Measurements from ENCODE around the gene B4GALNT4.
"Not testable (repeated sequence)": the region's sequence is repeated elsewhere in the genome, so short reads cannot be mapped to it uniquely, and the experiment has no call there.

The B4GALNT4 gene

GRCh38 chr11:353179-353873, 16.0 kb upstream of the B4GALNT4 start:
- Histone ChIP-seq H3K4me1 (ENCODE audit: control insufficient read depth in 1 of 2, insufficient read depth in 2 of 2, low read length in 2 of 2) (peaks cover 9 to 11% of the 10 kb centered on the region in 2 donors), H3K27ac (ENCODE audit: low read length) (peak overlapping the region; percentile 52), H3K4me3 (ENCODE audit: low read depth in 1 of 2, low read length in 2 of 2) (peak overlapping the region in 1 of 2 donors; percentile 42), H3K9me3 (ENCODE audit: control insufficient read depth in 1 of 2, low read length in 2 of 2) (no peaks in the 10 kb centered on the region), H3K27me3 (ENCODE audit: low read depth, low read length) (no peaks in the 10 kb centered on the region), H3K36me3 (ENCODE audit: control insufficient read depth in 1 of 2, insufficient read depth in 2 of 2, low read length in 2 of 2) (peaks cover 0 to 5% of the 10 kb centered on the region in 2 donors)

GRCh38 chr11:355581-356458, 13.5 kb upstream of the B4GALNT4 start:
- peaks cover 0 to 1% of the 10 kb centered on the region in 2 donors for H3K9me3 ChIP-seq (ENCODE audit: control insufficient read depth in 1 of 2, low read length in 2 of 2)
- H3K27ac ChIP-seq (ENCODE audit: low read length), result peak overlapping the region; percentile 98
- peaks cover 0 to 5% of the 10 kb centered on the region in 2 donors for H3K36me3 ChIP-seq (ENCODE audit: control insufficient read depth in 1 of 2, insufficient read depth in 2 of 2, low read length in 2 of 2)
- peaks cover 11 to 12% of the 10 kb centered on the region in 2 donors for H3K4me1 ChIP-seq (ENCODE audit: control insufficient read depth in 1 of 2, insufficient read depth in 2 of 2, low read length in 2 of 2)
- peak overlapping the region; percentile 33 to 49 for H3K4me3 ChIP-seq (ENCODE audit: low read depth in 1 of 2, low read length in 2 of 2)
- peaks cover 3% of the 10 kb centered on the region for H3K27me3 ChIP-seq (ENCODE audit: low read depth, low read length)

GRCh38 chr11:356610-357009, 12.7 kb upstream of the B4GALNT4 start:
- Histone ChIP-seq H3K27ac (ENCODE audit: low read length) (no peak overlapping the region), H3K27me3 (ENCODE audit: low read depth, low read length) (peaks cover 3% of the 10 kb centered on the region), H3K36me3 (ENCODE audit: control insufficient read depth in 1 of 2, insufficient read depth in 2 of 2, low read length in 2 of 2) (peaks cover 0 to 5% of the 10 kb centered on the region in 2 donors), H3K4me3 (ENCODE audit: low read depth in 1 of 2, low read length in 2 of 2) (no peak overlapping the region), H3K4me1 (ENCODE audit: control insufficient read depth in 1 of 2, insufficient read depth in 2 of 2, low read length in 2 of 2) (peaks cover 11 to 12% of the 10 kb centered on the region in 2 donors), H3K9me3 (ENCODE audit: control insufficient read depth in 1 of 2, low read length in 2 of 2) (peaks cover 0 to 3% of the 10 kb centered on the region in 2 donors)

- Histone ChIP-seq H3K27me3 (ENCODE audit: low read depth, low read length) (peaks cover 3% of the 10 kb centered on the region), H3K27ac (ENCODE audit: low read length) (no peak overlapping the region), H3K9me3 (ENCODE audit: control insufficient read depth in 1 of 2, low read length in 2 of 2) (peaks cover 0 to 3% of the 10 kb centered on the region in 2 donors), H3K4me1 (ENCODE audit: control insufficient read depth in 1 of 2, insufficient read depth in 2 of 2, low read length in 2 of 2) (peaks cover 9 to 11% of the 10 kb centered on the region in 2 donors), H3K36me3 (ENCODE audit: control insufficient read depth in 1 of 2, insufficient read depth in 2 of 2, low read length in 2 of 2) (peaks cover 0 to 5% of the 10 kb centered on the region in 2 donors), H3K4me3 (ENCODE audit: low read depth in 1 of 2, low read length in 2 of 2) (no peak overlapping the region)
These were observed 11.7 kb upstream of the B4GALNT4 start for GRCh38 chr11:357582-357981.

GRCh38 chr11:358129-358800, 11.0 kb upstream of the B4GALNT4 start:
- Histone ChIP-seq H3K27me3 (ENCODE audit: low read depth, low read length) (peaks cover 3% of the 10 kb centered on the region), H3K4me3 (ENCODE audit: low read depth in 1 of 2, low read length in 2 of 2) (peak overlapping the region in 1 of 2 donors; percentile 31), H3K4me1 (ENCODE audit: control insufficient read depth in 1 of 2, insufficient read depth in 2 of 2, low read length in 2 of 2) (peaks cover 6 to 9% of the 10 kb centered on the region in 2 donors), H3K9me3 (ENCODE audit: control insufficient read depth in 1 of 2, low read length in 2 of 2) (peaks cover 0 to 3% of the 10 kb centered on the region in 2 donors), H3K36me3 (ENCODE audit: control insufficient read depth in 1 of 2, insufficient read depth in 2 of 2, low read length in 2 of 2) (peaks cover 0 to 5% of the 10 kb centered on the region in 2 donors), H3K27ac (ENCODE audit: low read length) (no peak overlapping the region)

- Histone ChIP-seq H3K4me1 (ENCODE audit: control insufficient read depth in 1 of 2, insufficient read depth in 2 of 2, low read length in 2 of 2) (peaks cover 6 to 9% of the 10 kb centered on the region in 2 donors), H3K9me3 (ENCODE audit: control insufficient read depth in 1 of 2, low read length in 2 of 2) (peaks cover 0 to 3% of the 10 kb centered on the region in 2 donors), H3K27me3 (ENCODE audit: low read depth, low read length) (peaks cover 3% of the 10 kb centered on the region), H3K4me3 (ENCODE audit: low read depth in 1 of 2, low read length in 2 of 2) (no peak overlapping the region), H3K27ac (ENCODE audit: low read length) (no peak overlapping the region), H3K36me3 (ENCODE audit: control insufficient read depth in 1 of 2, insufficient read depth in 2 of 2, low read length in 2 of 2) (peaks cover 0 to 5% of the 10 kb centered on the region in 2 donors)
These were observed 10.1 kb upstream of the B4GALNT4 start for GRCh38 chr11:359181-359714.

- Histone ChIP-seq H3K27me3 (ENCODE audit: low read depth, low read length) (peaks cover 3% of the 10 kb centered on the region), H3K4me1 (ENCODE audit: control insufficient read depth in 1 of 2, insufficient read depth in 2 of 2, low read length in 2 of 2) (peaks cover under 1 to 9% of the 10 kb centered on the region in 2 donors), H3K27ac (ENCODE audit: low read length) (no peak overlapping the region), H3K9me3 (ENCODE audit: control insufficient read depth in 1 of 2, low read length in 2 of 2) (peaks cover 0 to 3% of the 10 kb centered on the region in 2 donors), H3K36me3 (ENCODE audit: control insufficient read depth in 1 of 2, insufficient read depth in 2 of 2, low read length in 2 of 2) (peaks cover 0 to 2% of the 10 kb centered on the region in 2 donors), H3K4me3 (ENCODE audit: low read depth in 1 of 2, low read length in 2 of 2) (no peak overlapping the region)
These were observed 8.7 kb upstream of the B4GALNT4 start for GRCh38 chr11:360326-361280.

- Histone ChIP-seq H3K27me3 (ENCODE audit: low read depth, low read length) (peaks cover 3% of the 10 kb centered on the region), H3K9me3 (ENCODE audit: control insufficient read depth in 1 of 2, low read length in 2 of 2) (peaks cover 0 to 3% of the 10 kb centered on the region in 2 donors), H3K36me3 (ENCODE audit: control insufficient read depth in 1 of 2, insufficient read depth in 2 of 2, low read length in 2 of 2) (no peaks in the 10 kb centered on the region), H3K4me1 (ENCODE audit: control insufficient read depth in 1 of 2, insufficient read depth in 2 of 2, low read length in 2 of 2) (peaks cover 0 to 9% of the 10 kb centered on the region in 2 donors), H3K4me3 (ENCODE audit: low read depth in 1 of 2, low read length in 2 of 2) (no peak overlapping the region), H3K27ac (ENCODE audit: low read length) (no peak overlapping the region)
These were observed 6.5 kb upstream of the B4GALNT4 start for GRCh38 chr11:362642-363442.

- not testable (repeated sequence) for H3K9me3 ChIP-seq (ENCODE audit: control insufficient read depth in 1 of 2, low read length in 2 of 2); H3K36me3 ChIP-seq (ENCODE audit: control insufficient read depth in 1 of 2, insufficient read depth in 2 of 2, low read length in 2 of 2)
These were observed 5.9 kb upstream of the B4GALNT4 start for GRCh38 chr11:363443-363805.

More at GRCh38 chr11:363443-363805, 5.9 kb upstream of the B4GALNT4 start:
- not testable (repeated sequence) for H3K4me1 ChIP-seq (ENCODE audit: control insufficient read depth in 1 of 2, insufficient read depth in 2 of 2, low read length in 2 of 2); H3K4me3 ChIP-seq (ENCODE audit: low read depth in 1 of 2, low read length in 2 of 2); H3K27me3 ChIP-seq (ENCODE audit: low read depth, low read length); H3K27ac ChIP-seq (ENCODE audit: low read length)
